Keratinocyte (primary cell): ENCODE data around the gene C1QTNF12. TPM values are rescaled to one million over a fixed set of nuclear protein-coding genes. Genes with fewer than 3 reads are reported as not detected.

Experiments used
- DNase-seq: peaks from one replicate; pipeline ENCODE4 v3.0.0-alpha.2; 2011; ENCODE audit warnings: low read depth, missing footprints, low spot score
- FAIRE-seq: peaks from 2 replicates; lab custom pipeline; 2011; peaks lifted over from hg19 to GRCh38; lab: Jason Lieb, UNC
- H2AFZ ChIP-seq: 2 replicates; pipeline ENCODE4 v1.6.0; 2012; ENCODE audit warnings: low read length, control low read depth, inconsistent platforms; ENCODE audit not compliant: control insufficient read depth
- H3K27ac ChIP-seq: 2 replicates; pipeline ENCODE4 v1.5.1; 2011; ENCODE audit warnings: low read length; ENCODE audit not compliant: control insufficient read depth, insufficient read depth
- H3K27me3 ChIP-seq: 3 replicates; pipeline ENCODE4 v1.6.0; 2011; ENCODE audit warnings: low read length; ENCODE audit not compliant: control insufficient read depth, insufficient read depth; ENCODE audit errors: extremely low read depth
- H3K36me3 ChIP-seq, 2 experiments: 2 replicates in 1 of 2; 3 replicates in 1 of 2; pipeline ENCODE4 v1.5.1; 2011; ENCODE audit warnings: low read length in 2 of 2, mild to moderate bottlenecking in 1 of 2; ENCODE audit not compliant: control insufficient read depth in 2 of 2, insufficient read depth in 2 of 2; ENCODE audit errors: extremely low read depth in 1 of 2
- H3K4me1 ChIP-seq: 3 replicates; pipeline ENCODE4 v1.5.1; 2011; ENCODE audit warnings: low read length; ENCODE audit not compliant: control insufficient read depth, insufficient read depth; ENCODE audit errors: extremely low read depth
- H3K4me2 ChIP-seq: 3 replicates; pipeline ENCODE4 v1.6.0; 2011; ENCODE audit warnings: low read depth, low read length; ENCODE audit not compliant: control insufficient read depth, insufficient read depth; ENCODE audit errors: extremely low read depth
- H3K4me3 ChIP-seq, 3 experiments: fragments of 200-600 bp in 1 of 3; sonication (generic) in 1 of 3; 2 replicates in 2 of 3; 3 replicates in 1 of 3; pipeline ENCODE4 v1.5.1; 2011 to 2016; ENCODE audit warnings: low read length in 3 of 3, mild to moderate bottlenecking in 3 of 3, control low read depth in 2 of 3, inconsistent platforms in 1 of 3, low read depth in 1 of 3, mixed read lengths in 1 of 3, mixed run types in 1 of 3, moderate library complexity in 1 of 3; ENCODE audit not compliant: control insufficient read depth in 2 of 3, insufficient read depth in 2 of 3; ENCODE audit errors: extremely low read depth in 1 of 3
- H3K79me2 ChIP-seq: 2 replicates; pipeline ENCODE4 v1.6.0; 2012; ENCODE audit warnings: low read length; ENCODE audit not compliant: control insufficient read depth, insufficient read depth
- H3K9ac ChIP-seq: 3 replicates; pipeline ENCODE4 v1.6.0; 2011; ENCODE audit warnings: low read length; ENCODE audit not compliant: control insufficient read depth, insufficient read depth; ENCODE audit errors: extremely low read depth
- H3K9me1 ChIP-seq: 3 replicates; pipeline ENCODE4 v1.6.0; 2011; ENCODE audit warnings: low read length; ENCODE audit not compliant: control insufficient read depth, insufficient read depth; ENCODE audit errors: extremely low read depth
- H3K9me3 ChIP-seq: 2 replicates; pipeline ENCODE4 v1.5.1; 2012; ENCODE audit warnings: low read depth, low read length; ENCODE audit not compliant: control insufficient read depth
- H4K20me1 ChIP-seq: 3 replicates; pipeline ENCODE4 v1.6.0; 2011; ENCODE audit warnings: low read length; ENCODE audit not compliant: control insufficient read depth, insufficient read depth; ENCODE audit errors: extremely low read depth
- CTCF ChIP-seq, 3 experiments: IDR thresholded peaks in 1 of 3; conservative IDR thresholded peaks in 1 of 3; optimal IDR thresholded peaks in 1 of 3; 2 replicates in 2 of 3; 3 replicates in 1 of 3; pipeline versions ENCODE3 to v1.5.1; 2011; ENCODE audit warnings: low read length in 3 of 3, mild to moderate bottlenecking in 3 of 3, moderate library complexity in 2 of 3, control low read depth in 1 of 3, inconsistent platforms in 1 of 3; ENCODE audit not compliant: insufficient read depth in 2 of 3; ENCODE audit errors: extremely low read depth in 1 of 3
- EZH2 ChIP-seq: IDR thresholded peaks from one replicate; pipeline ENCODE4 v1.6.1; 2012; ENCODE audit warnings: inconsistent platforms, mild to moderate bottlenecking, low read length, moderate library complexity
- dilution Hi-C: fragments of 300-500 bp; cut with MboI; formaldehyde crosslinking; loops from one replicate; pipeline ENCODE4 v1.7.0; 2020; ENCODE audit warnings: low sequenced_read_pairs; ENCODE audit not compliant: extremely low pct_ligation_motif_present
- polyA plus RNA-seq, 5 experiments: library from polyadenylated mRNA; depleted of rRNA in 3 of 5; stranded (reverse) in 3 of 5; stranded (forward) in 1 of 5; unstranded in 1 of 5; fragments of >200 nt; gene quantifications; 1 replicate in 1 of 5; 2 replicates in 3 of 5; 3 replicates in 1 of 5; pipeline versions ENCODE4 v1.2.1 to v1.2.3, GENCODE V29; 2011 to 2012; ENCODE audit warnings: missing spikeins in 2 of 5, low read depth in 1 of 5, low replicate concordance in 1 of 5

Gene C1QTNF12
- polyA plus RNA-seq, 1 donor (not counting 4 experiments of a cell fraction or from before 2014, with no cell fraction given): 0.18 TPM

DNA sequence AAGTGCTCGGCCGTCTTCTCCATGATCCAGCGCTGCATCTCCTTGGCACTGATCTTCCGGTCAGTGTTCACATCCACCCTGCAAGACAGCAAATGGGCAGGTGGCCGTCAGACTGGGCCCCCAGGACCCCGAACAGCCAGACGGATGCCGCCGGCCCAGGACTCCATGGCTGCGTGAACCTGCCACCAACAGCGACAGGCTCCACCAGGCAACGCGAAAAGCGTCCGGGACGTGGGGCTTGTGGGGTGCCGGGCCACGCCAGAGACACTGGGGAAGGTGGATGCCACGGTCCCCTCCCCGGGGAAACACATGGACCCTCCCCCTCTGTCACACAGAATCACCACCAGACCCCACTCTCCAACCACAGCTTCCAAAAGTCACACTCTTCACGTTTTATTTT is 22.6 kb downstream of the C1QTNF12 start:
- FAIRE-seq: no peak

DNA sequence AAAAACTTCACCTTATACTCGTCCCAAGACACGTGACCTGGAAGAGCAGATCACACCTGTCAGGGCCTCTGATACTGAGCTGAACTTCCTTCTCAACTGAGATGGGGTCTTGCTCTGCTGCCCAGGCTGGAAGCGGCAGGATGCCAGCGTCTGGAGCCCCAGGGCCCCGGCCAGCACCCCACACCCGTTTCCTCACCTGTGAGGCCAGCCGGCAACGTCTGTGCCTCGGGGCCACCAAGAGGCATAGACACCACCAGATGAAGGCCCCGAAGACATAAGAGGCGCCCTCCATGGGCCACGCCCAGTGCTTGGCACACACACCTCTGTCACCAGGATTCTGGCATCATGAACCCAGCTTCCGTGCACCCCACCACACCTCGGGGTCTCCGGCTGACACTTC is 23.2 kb downstream of the C1QTNF12 start:
- FAIRE-seq: no peak
- Histone ChIP-seq H3K4me2 (no peak overlapping the region), H3K79me2 (peaks cover 39% of the 10 kb centered on the region), H2AFZ (no peak overlapping the region), H3K4me1 (no peaks in the 10 kb centered on the region), H3K36me3 (peaks cover 26 to 36% of the 10 kb centered on the region in 2 experiments), H3K9me3 (no peaks in the 10 kb centered on the region), H4K20me1 (peaks cover 5% of the 10 kb centered on the region), H3K4me3 (no peak overlapping the region), H3K27ac (no peak overlapping the region), H3K27me3 (no peaks in the 10 kb centered on the region), H3K9me1 (no peaks in the 10 kb centered on the region), H3K9ac (no peak overlapping the region)
- TF ChIP-seq CTCF (optimal IDR thresholded peaks at IDR 0.05 in 1 of 3, IDR thresholded peaks at IDR 0.05 in 1 of 3, conservative IDR thresholded peaks at IDR 0.05 in 1 of 3; ENCODE audit: extremely low read depth in 1 of 3, insufficient read depth in 2 of 3, low read length in 3 of 3) (no peak), EZH2 (no peak)
- dilution Hi-C loops: no loop called here
- no peak for DNase-seq

More for the DNA sequence above, 22.6 kb downstream of the C1QTNF12 start:
- Histone ChIP-seq H3K4me1 (no peaks in the 10 kb centered on the region), H4K20me1 (peaks cover 5% of the 10 kb centered on the region), H2AFZ (no peak overlapping the region), H3K4me2 (no peak overlapping the region), H3K9me3 (no peaks in the 10 kb centered on the region), H3K9me1 (no peaks in the 10 kb centered on the region), H3K36me3 (peaks cover 27 to 37% of the 10 kb centered on the region in 2 experiments), H3K9ac (no peak overlapping the region), H3K4me3 (no peak overlapping the region), H3K27me3 (no peaks in the 10 kb centered on the region), H3K27ac (no peak overlapping the region), H3K79me2 (peaks cover 44% of the 10 kb centered on the region)
- no peak for TF ChIP-seq CTCF (optimal IDR thresholded peaks at IDR 0.05 in 1 of 3, IDR thresholded peaks at IDR 0.05 in 1 of 3, conservative IDR thresholded peaks at IDR 0.05 in 1 of 3; ENCODE audit: extremely low read depth in 1 of 3, insufficient read depth in 2 of 3, low read length in 3 of 3)
- TF ChIP-seq EZH2: no peak
- dilution Hi-C loops: no loop called here
- no peak for DNase-seq
